SK-N-MC (cell line): ENCODE measurements around the gene MRAP.

Source experiments
- EZH2 ChIP-seq: fragments of 200-600 bp; sonication (generic); IDR thresholded peaks from one replicate; pipeline ENCODE4 v1.6.1; 2017; ENCODE audit warnings: antibody characterized with exemption
- FOXP2 ChIP-seq: optimal IDR thresholded peaks from 2 replicates; pipeline ENCODE3; 2011; ENCODE audit warnings: mild to moderate bottlenecking, moderate library complexity; ENCODE audit not compliant: insufficient read depth; ENCODE audit errors: extremely low read length, control extremely low read depth
- POLR2AphosphoS5 ChIP-seq: IDR thresholded peaks from 2 replicates; pipeline ENCODE4 v1.6.1; 2012; ENCODE audit warnings: mild to moderate bottlenecking, low read depth, low read length, borderline replicate concordance

- TF ChIP-seq POLR2AphosphoS5: no peak
- TF ChIP-seq EZH2: no peak
- no peak for TF ChIP-seq FOXP2
These were observed 38.6 kb downstream of the MRAP start for GRCh38 chr21:32337206-32337605.
